ENCODE measurements around the gene STX16.
"Not testable (repeated sequence)": the region's sequence is repeated elsewhere in the genome, so short reads cannot be mapped to it uniquely, and the experiment has no call there.

Gene STX16

DNA sequence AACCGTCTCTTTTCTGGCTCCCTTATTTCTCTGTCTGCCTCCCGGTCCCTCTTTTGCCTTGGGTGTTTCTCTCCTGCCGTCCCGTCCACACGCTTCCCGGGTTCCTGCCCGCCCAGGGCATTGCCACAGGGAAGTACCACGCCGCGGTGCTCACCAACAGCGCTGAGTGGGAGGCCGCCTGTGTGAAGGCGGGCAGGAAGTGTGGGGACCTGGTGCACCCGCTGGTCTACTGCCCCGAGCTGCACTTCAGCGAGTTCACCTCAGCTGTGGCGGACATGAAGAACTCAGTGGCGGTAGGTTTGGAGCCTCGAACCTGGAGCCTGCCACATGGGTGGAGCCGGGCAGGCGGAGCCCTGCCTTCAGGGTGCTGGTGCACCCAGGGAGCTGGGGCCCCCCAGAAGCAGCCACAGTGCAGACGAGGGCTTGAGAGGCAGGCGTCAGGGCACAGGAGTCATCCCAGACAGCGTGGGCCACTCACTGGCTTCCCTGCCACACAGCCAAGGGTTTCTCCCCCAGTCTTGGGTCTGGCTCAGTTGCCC lies 62.8 kb downstream of the STX16 start:
- DNase-seq = no peak

DNA sequence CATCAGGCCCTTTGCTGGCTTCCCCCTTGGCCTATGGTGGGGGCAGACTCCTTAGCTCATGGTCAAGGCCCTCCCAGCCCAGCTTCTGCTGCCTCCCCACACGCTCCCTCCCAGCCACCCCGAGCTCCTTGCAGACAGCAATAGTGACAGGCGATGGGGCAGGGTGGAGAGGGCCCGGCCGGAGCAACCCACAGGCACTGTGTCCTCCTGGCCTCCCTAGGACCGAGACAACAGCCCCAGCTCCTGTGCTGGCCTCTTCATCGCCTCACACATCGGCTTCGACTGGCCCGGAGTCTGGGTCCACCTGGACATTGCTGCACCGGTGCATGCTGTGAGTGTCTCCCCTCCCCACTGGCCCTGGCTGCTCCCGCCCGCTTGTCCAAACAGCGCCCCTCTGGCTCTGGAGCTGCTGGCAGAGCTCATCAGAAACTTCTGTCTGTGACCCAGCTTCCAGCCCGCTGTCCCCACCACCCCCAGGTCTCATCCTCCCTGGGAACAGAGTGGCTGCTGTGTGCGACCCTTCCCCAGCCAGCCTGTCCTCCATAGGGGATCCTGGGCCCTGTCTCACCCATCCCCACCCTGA lies 63.3 kb downstream of the STX16 start:
- DNase-seq = no peak

- no peak for DNase-seq
Observed at GRCh38 chr20:58714923-58715351, 63.9 kb downstream of the STX16 start.

- no peak for DNase-seq
Observed at GRCh38 chr20:58715391-58715800, 64.3 kb downstream of the STX16 start.

- DNase-seq = no peak
Observed at GRCh38 chr20:58715801-58716475, 64.9 kb downstream of the STX16 start.

DNA sequence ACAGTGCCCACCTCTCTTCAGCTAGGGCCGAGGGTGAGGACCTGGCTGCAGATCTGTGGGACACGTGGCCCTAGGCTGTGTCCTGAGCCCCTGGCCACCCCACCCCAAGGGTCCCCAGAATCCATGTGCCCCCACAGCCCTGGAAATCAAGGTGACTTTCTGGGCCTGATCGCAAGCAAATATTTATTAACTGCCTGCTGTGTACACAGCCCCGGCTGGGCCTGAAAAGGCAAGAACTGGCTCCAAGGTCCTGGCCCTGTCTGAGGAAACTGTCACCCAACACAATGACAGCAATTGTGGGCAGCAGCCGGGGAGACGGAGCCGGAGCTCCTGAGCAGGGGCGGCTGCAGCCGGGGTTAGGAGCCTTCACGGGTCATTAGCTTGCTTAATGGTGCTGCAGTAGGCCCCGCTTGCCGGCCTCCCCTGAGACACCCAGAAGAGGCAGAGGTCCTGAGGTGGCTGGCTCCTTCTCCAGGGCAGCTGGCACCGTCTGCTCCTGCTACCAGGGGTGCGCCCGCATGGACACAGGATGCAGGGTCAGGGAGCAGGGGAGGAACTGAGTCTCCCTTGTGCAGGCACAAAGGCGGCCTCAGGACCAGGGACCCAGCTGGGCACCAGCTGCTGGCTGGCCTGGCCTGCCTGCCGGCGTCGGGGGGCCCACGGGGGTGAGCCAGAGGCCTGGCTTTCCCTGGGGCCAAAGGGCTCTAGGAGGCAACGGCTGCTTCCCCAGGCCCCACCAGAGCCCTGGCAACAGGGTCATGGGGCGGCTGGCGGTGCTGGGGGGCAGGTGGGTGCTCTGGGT lies 65.6 kb downstream of the STX16 start:
- DNase-seq = no peak

DNA sequence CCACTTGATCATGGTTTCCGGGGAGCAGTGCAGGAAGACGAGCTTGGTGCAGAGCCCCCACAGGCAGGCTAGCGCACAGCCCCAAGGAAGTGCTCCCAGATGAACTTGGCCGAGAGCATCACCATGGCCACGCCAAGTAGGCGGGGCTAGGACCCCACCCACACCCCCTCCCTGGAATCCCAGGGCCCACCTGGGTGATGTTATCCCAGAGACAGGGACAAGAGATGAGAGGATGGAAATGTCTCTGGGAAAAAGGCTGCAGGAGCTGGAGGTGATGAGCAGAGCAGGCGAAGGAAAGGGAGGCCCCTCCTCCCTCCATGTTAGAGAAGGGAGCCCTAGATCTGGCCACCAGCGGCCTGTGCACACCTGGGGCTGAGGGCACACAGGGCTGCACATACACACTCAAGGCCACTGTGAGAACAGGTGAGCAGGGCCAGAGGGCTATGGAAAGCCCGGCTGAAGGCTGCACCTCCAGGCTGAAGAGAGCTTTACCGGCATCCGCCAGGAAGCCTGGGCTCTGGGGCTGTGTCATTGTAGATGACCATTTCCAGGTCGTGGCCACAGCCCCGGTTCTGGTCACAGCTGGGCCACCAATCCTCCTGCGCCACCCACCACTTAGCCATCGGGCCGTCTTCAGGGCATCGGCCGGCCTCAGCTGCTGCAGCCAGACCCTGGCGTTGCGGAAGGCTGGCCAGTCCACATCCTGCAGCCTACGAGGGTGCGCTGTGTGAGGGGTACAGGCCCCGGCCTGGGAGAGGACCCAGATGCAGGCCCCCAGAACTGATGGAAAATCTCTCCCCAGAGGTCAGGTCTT lies 66.4 kb downstream of the STX16 start:
- DNase-seq = no peak

- DNase-seq = no peak
Observed at GRCh38 chr20:58718121-58718563, 67.1 kb downstream of the STX16 start.

- DNase-seq = no peak
Observed at GRCh38 chr20:58718729-58719128, 67.6 kb downstream of the STX16 start.

GRCh38 chr20:58719258-58719657 lies 68.2 kb downstream of the STX16 start:
- no peak for DNase-seq

- no peak for DNase-seq
Observed at GRCh38 chr20:58719971-58720371, 68.9 kb downstream of the STX16 start.

DNA sequence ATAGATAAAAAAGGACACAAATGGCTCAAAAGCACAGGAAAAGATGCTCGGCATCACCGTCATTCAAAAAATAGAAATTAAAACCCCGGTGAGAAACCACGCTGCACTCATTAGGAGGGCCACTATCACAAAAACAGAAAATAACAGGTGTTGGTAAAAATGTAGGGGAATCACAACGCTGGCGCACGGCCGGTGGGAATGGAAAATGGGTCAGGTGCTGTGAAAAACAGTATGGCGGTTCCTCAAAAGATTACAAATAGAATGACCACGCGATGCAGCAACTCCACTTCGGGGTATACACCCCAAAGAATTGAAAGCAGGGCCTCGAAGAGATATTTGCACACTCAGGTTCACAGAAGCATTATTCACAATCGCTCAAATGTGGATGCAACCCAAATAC lies 69.8 kb downstream of the STX16 start:
- DNase-seq = no peak

DNA sequence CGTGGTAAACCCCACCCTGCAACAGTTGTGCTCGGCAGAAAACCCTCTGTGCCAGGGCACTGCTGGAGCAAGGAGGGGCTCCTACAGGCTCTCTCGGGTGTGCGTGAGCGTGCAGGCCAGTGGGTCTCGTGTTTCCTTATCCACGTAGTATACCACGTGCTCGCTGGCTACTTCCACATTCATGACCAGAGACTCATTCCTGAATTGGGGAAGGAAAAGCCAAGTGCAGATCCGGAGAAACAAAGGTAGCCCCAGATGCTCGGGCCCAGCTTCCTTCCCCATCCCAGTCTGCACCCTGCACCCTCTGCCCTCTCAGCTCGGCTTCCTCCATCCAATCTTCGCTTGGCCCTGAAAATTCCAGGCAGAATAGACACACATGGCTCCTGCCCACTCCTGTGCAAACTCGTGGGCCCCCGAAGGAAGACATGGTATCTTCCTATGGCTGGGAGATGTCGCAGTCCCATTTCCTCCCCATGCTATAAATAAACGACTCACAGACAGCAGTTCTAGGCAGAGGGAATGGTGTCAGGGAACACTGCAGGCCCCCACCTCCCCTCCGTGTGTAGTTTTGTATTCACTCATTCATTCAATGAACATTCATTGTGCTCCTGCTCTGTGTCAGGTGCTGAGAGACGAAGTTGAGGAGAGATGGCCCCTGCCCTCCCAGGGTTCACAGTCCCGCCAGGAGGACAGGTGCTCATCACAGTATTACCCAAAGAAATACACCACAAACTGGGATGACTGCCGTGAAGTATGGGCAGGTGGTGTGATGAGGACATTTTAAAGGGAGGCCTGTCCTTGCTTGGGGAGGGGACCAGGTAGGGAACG lies 71.1 kb downstream of the STX16 start:
- no peak for DNase-seq

DNA sequence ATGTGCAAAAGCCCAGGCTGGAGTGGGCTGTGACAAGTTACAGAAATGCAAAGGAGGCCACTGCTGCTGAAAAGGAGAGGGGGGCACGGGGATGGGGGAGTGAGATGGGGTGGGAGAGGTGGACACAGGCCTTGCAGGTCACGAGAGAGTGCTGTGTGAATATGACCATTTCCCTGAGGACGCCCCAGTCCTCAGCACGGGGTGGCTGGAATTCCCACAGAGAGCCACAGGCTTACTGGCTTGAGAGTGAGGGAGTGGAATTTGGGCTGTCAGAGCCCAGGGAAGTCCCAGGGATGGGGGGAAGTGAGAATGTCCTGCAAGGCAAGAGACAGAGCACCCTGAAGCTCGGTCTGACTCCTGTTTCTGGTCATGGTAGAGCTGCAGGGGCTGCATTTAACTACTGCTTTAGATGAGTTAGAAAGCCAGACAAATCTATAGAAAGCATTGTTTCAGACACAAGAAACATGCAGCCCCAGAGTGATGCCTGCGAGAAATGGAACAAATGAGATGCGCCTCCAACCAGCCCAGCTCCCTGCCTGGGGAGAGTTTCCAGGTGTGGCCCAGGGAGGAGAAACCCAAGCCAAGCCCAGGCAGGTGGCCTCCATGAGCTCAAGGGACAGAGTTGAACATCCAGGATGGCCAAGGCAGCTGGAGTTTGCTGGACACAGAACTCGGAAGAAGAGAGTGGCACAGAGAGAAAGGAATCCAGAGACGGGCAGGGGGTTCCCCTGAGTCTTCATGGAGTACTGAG lies 72.0 kb downstream of the STX16 start:
- DNase-seq = no peak

DNA sequence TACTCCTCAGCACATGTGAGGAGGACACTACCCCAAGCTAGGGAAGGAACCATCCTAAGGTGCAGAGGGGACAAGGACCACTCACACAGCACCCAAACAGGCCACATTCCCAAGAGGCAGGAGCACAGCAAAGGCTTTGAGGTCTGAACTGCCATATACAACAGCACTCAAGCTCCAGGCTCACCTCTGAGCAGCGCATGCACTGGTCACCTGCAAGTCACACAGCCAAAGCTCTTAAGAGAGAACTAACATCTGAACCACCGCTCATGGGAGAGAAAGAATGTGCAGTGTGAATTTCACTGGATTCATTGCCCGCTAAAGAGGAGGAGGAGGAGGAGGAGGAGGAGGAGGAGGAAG lies 72.5 kb downstream of the STX16 start:
- no peak for DNase-seq

GRCh38 chr20:58726156-58726555 lies 75.1 kb downstream of the STX16 start:
- not testable (repeated sequence) for DNase-seq
